ENCODE measurements around the gene TMEM108.

The TMEM108 gene

DNA sequence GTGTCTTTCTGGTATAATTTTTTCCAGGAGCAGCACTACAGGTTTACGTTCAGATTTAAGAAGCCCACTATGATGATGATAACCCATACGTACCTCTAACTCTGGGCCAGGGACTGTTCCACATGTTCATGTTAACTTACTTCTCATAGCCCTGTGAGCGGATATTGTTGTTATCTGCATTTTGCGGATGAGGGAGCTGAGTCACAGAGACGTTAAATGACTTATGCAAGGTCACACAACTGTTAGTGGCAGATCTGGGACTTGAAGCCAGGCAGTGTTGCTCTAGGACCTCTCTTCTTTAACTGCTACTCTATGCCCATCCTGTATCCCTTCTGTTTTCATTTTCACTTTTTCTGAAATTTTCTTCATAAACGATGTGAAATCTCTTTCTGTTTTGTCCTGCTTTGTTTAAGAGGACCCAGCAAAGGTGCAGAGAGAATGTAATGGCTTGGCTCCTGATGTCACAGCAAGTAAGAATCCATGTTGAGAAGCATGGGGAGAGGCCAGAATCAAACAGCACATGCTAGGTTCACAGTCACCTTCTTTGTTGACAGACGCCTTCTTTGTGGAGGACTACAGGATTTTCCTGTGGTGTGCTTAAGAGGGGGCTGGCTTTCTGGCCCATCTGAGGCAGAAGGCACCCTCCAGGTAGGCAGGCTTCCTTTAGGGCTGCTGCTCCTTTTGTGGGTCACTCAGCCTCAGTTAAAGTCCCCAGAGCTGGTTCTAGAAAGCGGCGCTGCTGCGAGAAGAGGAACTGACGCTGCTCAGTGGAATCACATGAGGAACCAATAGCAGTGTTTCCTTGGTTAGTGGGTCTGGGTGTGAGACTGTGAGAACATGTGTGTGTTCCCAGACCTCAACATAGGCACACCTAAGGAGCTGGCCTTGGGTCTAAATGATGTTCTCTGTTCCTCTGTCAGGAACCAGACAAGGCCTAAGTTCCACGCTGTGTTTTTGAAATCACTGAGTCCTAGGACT, 121.6 kb downstream of the TMEM108 start:
- no peak for FAIRE-seq

DNA sequence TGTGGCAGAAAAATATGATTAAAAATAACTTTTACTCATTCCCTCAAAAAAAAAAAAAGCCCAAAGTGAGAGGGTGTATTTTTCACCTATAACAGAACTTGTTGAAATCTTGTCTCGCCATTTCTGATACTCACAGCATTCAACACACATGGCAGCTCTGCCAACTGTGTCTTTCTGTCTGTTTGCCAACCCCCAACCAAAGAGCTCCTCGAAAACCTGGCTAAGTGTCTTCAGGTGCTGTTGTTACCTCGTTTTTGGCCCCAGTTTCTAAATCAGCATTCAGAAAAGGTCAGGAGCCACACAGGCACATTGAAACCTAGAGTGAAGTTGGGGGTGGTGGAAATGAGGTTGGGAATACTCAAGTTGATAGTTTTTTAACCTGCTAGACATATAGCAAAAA, 123.5 kb downstream of the TMEM108 start:
- DNase-seq (ENCODE audit: low spot score) (no peak), FAIRE-seq (no peak)

More for the DNA sequence above, 121.6 kb downstream of the TMEM108 start:
- DNase-seq (ENCODE audit: low spot score): no peak

DNA sequence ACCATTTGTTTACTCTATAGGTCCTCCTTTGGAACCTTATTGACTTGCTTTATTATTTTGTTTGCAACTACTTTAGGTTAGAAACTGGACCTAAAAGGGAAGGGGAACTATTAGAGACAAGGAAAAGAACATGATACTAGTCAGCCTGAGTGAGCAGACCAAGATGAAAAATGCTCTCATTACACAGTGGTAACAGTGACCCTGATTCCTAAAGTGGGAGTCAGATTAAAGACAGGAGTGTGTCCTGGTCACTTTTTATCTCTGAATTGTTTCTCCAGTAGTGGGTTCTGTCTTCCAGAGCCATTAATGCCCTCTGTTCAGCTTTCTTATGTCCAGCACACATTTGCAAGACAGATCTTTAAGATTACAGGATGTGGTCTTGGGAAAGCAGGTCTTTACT, 124.1 kb downstream of the TMEM108 start:
- DNase-seq (ENCODE audit: low spot score): no peak
- FAIRE-seq: no peak

DNA sequence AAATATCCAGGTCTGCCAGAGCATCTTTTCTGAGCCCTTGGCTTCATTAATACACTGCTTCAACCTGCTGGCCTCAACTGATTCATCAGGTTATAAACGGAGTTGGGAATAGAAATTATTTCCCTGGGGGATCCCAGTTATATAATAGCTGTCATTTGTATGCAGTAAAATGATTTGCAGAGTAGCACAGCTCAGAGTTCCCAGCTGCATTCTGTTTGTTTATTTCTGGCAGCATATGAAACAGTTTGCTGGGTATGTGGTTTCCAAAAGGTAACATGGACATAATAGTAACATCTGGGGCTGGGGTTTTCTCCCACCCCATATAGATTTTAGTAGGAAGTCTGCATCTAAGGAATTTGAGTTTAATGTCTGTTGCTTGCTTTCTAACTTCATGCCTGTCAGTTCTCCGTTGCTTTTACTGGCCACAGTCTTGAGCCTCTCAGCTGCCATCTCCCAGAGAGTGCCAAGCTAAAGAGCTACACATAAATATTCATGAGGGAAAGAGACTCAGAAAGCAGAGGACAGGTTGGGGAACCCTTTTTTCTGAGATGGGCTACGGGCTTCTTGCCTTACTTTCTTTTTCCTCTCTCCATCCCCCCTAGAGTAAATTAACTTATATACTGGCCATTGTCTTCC, 124.6 kb downstream of the TMEM108 start:
- DNase-seq (ENCODE audit: low spot score): no peak

DNA sequence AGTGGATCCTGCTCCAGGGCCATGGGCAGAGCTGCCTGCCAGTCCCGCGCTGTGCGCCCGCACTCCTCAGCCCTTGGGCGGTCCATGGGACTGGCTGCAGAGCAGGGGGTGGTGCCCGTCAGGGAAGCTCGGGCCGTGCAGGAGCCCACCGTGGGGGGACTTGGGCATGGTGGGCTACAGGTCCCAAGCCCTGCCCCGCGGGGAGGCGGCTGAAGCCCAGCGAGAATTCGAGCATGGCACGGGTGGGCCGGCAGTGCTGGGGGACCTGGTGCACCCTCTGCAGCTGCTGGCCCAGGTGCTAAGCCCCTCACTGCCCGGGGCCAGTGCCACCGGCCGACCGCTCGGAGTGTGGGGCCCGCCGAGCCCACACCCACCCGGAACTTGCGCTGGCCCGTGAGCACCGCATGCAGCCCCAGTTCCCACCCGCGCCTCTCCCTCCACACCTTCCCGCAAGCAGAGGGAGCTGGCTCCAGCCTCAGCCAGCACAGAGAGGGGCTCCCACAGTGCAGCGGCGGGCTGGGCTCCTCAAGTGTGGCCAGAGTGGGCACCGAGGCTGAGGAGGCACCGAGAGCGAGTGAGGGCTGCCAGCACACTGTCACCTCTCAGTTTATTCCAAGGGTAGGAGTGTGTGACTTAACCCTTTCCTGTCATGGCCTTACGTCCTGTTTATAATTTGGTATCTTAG, 129.3 kb downstream of the TMEM108 start:
- FAIRE-seq (no peak), DNase-seq (ENCODE audit: low spot score) (no peak)

More for the DNA sequence above, 124.6 kb downstream of the TMEM108 start:
- no peak for FAIRE-seq

DNA sequence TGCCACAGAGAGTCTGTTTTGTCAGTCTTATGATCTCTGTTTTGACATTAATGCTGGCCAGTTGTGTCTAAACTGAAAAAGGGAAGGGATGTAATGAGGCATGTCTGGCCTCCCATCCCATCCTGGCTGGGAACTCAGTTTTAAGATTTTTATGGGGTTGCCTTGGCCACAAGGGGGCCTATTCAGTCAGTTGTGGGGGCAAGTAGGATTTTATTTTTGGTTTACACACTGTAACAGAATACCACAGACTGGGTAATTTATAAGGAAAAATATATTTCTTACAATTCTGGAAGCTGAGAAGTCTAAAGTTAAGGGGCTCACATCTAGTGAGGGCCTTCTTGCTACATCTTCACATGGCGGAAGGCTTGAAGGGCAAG, 129.8 kb downstream of the TMEM108 start:
- FAIRE-seq (no peak), DNase-seq (ENCODE audit: low spot score) (no peak)

DNA sequence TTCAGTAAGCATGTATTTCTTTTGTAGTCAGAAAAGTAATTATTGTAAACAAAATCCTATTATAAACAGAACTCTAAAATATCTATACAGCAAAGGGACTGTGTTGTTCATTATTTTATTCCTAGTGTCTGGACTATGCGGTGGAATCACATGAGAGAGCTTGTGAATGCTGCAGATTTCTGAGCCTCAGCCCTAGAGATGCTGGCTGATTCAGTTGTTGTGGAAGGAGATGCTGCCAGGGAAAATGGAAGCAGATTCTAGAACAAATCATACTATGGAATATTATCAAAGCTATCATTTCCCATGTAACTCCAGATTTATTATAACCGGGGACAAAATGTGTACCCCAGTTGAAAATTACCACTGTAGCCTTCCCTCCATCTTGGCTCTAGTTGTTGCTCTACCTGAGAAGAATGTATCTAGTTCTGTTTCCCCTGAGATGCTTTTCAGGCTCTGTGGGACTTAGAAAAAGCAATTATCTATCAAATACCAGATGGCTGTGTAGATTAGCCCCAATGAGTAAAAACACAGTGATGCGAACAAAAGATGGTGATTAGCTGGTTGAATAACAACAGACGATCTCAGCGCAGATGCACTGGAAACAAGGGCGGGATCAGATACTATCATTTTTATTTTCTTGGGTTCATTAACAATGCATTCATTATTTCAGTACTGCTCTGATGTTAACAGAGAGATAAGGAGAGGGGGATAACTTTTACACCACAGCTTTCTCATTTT, 131.3 kb downstream of the TMEM108 start:
- no peak for FAIRE-seq
- no peak for DNase-seq (ENCODE audit: low spot score)

DNA sequence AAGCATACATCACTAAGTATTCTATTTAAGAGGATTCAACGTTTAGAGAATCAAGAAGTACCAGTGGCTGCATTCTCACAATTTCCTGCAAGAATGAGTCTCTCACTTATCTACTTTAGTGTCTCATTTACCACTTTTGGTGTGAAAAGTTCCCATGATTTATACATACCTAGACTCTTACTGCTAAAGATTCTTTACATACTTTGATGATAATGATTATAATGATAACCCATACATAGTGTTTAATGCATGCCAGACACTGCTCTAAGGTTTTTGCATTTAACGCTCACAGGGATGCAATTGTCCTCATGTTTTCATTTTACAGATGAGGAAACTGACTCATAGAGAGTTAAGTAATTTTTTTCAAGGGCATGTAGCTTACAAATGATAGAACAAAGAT, 133.6 kb downstream of the TMEM108 start:
- FAIRE-seq (no peak), DNase-seq (ENCODE audit: low spot score) (no peak)

DNA sequence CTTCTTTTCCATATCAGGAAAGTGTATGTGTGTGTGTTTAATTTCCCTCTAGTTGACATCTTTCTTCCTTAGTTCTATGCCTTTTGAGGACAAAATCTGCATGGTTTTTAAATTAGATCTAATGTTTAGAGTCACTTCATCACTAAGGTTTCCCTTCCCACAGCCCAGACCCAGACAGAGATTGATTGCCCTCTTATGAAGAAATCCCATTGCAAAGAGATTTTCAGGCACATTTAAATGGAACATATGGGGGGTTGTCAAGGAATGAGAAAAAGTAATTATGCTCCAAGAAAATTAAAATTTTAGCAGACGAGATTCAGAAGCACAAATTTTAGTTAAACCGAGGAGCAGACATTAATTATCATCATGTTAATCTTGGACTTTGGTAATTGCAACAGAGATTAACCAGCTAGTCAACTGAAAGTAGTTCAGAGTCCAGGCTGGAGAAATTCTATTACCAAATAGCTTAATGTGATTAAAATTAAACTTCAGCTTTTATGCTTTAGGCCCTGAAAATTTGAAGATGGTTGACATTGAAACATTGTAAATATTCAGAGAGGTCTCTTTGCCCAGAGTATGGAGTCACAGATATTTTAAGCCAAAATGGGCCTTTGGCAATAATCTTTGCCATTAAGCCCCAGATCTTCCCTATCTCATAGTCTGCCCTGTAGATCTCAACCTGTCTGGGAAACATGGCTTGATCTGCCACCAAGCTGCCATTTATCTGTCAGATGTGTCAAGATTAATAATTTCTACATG, 143.4 kb downstream of the TMEM108 start:
- DNase-seq (ENCODE audit: low spot score) (no peak), FAIRE-seq (no peak)

DNA sequence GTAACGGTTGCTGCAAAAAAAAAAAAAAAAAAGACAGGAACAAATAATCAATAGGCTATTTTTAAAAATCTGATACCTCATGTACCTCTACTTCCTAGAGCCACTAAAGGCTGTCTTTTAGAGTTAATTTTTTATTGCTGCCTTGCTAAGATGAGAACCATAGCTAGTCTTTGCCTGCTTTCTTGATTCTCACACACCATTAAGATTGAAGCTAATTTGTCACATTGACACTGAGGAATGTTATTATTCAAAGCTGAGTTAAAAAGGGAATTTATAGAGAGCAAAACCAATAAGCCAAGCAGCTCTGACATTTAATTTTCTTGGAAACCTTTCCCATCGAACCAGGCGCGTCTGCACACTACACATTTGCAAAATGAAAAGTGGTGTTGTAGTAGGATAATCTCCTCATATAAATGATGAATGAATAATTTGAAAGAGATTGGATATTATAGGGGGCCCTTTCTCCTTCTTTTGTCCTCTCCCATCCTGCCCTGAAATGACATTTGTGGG, 149.7 kb downstream of the TMEM108 start:
- DNase-seq (ENCODE audit: low spot score) (no peak), FAIRE-seq (no peak)

DNA sequence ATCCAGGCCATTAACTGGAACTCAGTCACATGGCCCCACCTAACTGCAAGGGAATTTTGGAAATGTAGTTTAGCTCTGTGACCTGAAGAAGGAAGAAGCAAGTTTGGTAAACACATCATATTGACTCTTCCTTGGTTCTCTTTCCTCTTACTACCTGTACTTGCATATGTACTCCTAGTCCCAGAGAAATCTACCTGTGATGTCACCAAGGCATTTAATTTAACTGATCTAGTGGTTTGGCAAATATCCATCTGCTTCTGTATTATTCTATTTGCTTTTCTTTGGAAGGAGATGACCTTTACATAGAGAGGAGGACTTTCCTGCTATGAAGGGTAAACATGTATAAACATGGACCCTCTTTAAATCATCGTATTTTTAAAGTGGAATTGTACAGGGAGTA, 150.8 kb downstream of the TMEM108 start:
- DNase-seq (ENCODE audit: low spot score): no peak
- no peak for FAIRE-seq

DNA sequence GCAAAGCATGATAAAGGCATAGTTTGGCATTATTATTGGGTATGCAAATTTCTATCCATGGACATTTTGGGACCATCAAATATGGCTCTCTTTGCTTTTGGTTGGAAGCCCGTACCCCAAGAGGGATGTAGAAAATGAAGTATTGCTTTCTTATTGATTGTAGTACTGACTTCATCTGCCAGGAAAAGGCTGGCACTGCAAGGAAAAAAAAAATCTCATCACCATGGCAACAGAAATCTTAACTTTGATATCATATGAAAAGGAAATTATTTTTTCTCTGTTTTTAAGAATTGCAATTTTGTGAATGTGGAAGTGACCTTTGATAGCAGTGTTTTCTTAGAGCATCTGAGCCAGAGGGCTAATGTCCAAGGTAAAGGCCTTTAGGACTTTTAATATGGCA, 151.7 kb downstream of the TMEM108 start:
- FAIRE-seq (no peak), DNase-seq (ENCODE audit: low spot score) (no peak)

DNA sequence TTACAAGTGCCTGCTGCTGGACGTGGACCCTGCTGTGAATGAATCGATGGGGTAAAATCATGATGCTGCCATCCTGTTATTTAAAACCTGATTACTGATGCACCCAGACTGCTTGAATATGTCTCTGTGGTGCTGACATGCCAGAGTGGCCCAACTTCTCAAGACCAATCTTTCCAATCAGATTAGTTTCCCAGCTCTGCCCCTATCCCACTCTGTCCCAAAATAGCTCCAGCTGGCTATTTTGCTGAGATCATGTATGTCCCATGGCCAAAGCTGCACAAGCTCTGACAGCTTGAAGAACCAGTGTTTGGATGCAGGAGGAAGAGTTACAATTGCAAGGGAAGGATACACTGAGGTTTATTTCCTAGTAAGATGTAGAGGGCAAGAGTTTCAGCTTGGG, 153.6 kb downstream of the TMEM108 start:
- DNase-seq (ENCODE audit: low spot score): no peak
- FAIRE-seq: no peak

DNA sequence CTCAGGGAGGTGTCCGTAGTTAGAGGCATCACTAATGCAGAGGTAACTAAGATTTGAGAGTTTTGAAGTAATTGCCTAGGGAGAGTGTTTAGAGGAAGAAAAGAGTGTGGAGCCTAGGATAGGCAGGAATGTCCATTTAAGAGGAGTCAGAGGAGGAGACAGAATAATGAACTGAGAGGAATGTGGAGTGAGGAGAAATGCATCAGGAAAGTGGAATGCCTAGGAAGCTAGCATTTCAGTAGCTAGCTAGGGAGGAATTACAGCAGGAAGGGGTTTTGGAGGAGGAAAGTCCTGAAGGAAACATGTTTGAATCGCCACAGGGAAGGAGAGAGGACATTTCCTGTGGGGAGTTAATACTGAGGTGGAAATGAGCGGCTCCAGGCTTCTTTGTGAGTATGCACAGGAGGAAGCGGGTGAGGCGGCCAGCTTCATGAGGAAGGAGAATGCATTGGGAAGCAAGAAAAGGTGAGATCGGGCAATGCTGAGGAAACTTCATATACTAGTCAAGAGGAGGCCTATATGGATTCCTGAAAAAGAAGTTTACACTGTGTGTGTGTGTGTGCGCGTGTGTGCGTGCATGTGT, 154.3 kb downstream of the TMEM108 start:
- no peak for FAIRE-seq

DNA sequence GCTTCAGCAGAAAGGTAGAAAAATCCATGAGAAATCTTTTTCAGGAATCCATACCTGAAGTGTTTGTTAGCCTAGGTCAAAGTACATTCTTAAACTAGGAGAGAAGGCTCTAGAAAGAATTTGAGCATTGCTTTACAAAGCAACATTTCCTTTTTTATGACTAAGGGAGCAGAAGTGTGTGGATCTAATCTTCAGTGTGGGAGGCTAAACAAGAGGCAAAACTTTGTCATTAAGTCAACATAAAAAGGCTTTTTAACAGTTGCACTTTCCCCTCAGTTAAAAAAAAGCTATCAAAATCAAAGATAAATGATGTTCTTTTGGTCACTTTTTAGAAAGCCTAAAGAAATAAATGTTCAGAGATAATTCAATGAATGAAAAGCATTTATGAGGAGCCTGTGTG, 154.8 kb downstream of the TMEM108 start:
- DNase-seq (ENCODE audit: low spot score): no peak
- no peak for FAIRE-seq

More for the DNA sequence above, 154.3 kb downstream of the TMEM108 start:
- DNase-seq (ENCODE audit: low spot score): no peak

DNA sequence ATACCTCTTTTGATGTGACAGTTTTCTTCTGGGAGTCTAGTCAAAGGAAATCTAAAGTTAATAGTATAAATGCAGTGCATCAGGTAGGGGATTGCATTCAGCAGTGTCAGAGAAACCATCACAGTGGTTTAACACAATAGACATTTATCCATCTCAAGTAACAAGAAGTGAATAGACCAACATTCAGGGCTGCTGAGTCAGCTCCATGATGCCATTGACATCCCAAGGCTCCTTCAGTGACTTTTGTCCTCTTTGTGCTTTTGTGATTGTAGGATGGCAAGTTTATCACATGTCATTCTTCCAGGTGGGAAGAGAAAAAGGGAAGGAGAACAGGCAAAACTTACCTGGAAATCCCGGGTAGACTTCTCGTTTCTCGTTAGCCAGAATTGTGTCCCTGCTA, 158.3 kb downstream of the TMEM108 start:
- no peak for FAIRE-seq
- DNase-seq (ENCODE audit: low spot score): no peak

DNA sequence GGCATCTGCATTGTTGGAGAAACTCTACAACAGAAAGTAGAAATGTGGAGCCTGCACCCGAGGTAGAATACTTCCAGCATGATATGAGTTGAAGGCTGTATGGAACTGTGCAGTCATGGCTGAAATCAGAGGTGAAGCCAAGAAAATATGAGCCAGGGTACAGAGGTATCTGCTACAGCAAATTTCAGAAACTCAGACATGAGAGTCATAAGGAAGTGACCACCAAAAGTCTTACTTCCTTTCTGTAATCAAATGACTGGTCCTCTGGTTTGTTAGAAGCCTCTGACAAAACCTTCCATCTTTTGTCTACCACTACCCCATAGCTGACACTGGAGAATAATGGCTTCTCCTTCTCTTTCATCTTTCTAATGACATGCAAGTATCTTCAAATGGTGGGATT, 159.4 kb downstream of the TMEM108 start:
- no peak for FAIRE-seq
- DNase-seq (ENCODE audit: low spot score): no peak

DNA sequence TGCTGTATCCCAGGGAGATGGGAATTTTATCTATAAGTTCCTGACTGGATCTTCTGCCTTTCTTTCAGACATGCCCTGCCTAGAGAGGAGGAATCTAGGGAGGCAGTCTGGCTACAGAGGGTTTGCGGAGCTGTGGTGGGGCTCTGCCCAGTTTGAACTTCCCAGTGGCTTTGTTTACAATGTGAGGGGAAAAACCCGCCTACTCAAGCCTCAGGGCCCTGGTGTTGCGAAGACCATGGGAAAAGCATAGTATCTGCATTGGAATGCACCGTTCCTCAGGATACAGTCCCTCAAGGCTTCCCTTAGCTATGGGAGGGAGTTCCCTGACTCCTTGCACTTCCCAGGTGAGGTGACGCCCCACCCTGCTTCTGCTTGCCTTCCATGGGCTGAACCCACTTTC, 168.7 kb downstream of the TMEM108 start:
- FAIRE-seq (no peak), DNase-seq (ENCODE audit: low spot score) (no peak)

DNA sequence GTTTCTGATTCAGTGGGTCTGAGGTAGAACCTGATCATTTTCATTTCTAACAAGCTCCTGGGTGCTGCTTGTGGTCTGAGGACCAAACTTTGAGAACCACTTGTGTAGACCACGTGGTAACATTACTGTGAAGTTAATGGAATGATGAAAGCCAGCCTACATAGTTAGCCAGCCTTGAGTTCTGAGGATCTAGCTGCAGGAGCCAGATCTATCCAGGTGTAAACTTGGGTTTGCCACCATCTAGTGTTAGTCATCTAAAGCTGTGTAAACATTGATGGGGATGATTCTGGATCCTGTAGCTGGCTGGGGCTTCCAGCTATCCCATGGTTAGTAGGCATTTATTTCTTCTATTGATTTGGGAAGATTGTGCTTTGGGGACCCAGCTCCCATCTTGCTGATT, 170.0 kb downstream of the TMEM108 start:
- FAIRE-seq (no peak), DNase-seq (ENCODE audit: low spot score) (no peak)

DNA sequence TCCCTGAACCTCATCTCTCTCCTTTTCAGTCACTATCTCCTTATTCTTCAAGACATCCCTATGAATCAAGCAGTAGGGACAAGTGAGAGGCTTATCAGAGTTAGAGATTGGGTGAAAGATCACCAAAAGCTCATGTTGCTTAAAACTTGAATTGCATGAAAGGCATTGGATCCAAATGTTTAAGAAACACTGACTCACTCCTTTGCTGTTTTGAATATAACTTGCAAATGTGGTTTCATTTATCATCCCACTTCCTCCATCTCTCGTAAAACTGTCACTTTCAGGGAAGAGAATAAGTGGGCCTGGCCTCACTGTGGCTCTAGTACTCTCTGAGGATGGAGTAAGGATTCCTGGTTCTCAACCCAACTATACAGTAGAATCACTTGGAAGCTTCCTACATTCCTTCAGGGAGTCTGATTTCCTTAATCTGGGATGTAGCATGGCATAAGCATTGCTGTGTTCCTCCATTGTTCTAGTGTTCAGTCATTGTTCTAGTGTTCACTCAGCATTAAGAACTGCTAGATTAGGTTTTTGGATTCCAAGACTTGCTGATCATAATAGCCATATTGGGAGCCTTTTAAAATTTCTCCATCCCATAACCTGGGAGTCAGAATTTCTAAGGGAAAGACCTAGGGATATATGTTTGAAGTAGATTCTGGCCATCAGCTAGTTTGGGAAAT, 171.8 kb downstream of the TMEM108 start:
- DNase-seq (ENCODE audit: low spot score) (no peak), FAIRE-seq (no peak)

Measured in urothelium cell line (cell line).